Ishikawa (cell line): ENCODE measurements around the gene ATP2B2.

Experiments used
- CEBPB ChIP-seq: IDR thresholded peaks from 2 replicates; pipeline ENCODE4 v1.6.1; 2012
- RAD21 ChIP-seq: IDR thresholded peaks from 2 replicates; pipeline ENCODE4 v1.6.1; 2012; ENCODE audit warnings: low read depth

DNA sequence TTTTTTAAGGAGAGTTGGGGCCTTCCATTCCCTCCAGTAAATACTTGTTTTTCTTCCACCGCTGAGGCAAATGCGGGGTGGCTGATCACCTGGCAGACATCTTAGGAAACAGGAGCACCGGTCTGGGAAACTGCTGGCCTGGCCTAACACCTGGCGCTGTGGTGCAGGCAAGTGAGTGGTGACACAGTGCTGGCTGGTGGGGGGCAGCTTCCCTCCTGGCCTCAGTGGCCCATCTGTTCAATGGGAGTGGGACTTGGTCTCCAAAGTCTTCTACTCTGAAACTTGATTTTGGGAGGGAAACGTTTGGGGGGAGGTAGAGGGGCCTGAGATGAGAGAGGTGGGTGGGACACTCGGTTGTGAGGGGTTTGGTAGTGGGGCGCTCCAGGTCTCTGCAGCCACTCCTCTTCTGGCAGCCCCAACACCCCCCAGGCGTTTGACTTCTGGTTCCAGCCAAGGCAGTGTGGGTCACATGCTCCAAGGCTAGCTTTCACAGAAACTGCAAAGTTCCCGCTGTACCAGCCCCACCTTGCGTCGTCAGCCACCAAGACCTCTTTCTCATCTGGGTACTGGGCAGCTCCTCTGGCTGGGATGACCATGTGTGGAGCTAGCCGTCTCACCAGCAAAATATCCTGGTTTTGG, 217.3 kb downstream of the ATP2B2 start:
- no peak for TF ChIP-seq RAD21
- no peak for TF ChIP-seq CEBPB
